ENCODE results near the gene COL4A2.

COL4A2 gene

GRCh38 chr13:110371550-110372465 is 64.7 kb downstream of the COL4A2 start:
- no peak overlapping the region for H3K4me2 ChIP-seq (ENCODE audit: low read length)
- no peak overlapping the region for H3K9ac ChIP-seq (ENCODE audit: low read length)
- no peak overlapping the region for H3K27ac ChIP-seq (ENCODE audit: low read depth, low read length, poor library complexity, severe bottlenecking)
- H3F3A ChIP-seq (ENCODE audit: insufficient read depth, low read length) = no peaks in the 10 kb centered on the region
- no peaks in the 10 kb centered on the region for H4K20me1 ChIP-seq (ENCODE audit: insufficient read depth, low read length)
- no peak for TF ChIP-seq EZH2 (IDR thresholded peaks at IDR 0.05; ENCODE audit: borderline replicate concordance, low read length)
- no peak for TF ChIP-seq CTCF (IDR thresholded peaks at IDR 0.05; ENCODE audit: low read length)
- no peaks in the 10 kb centered on the region for H3K79me2 ChIP-seq (ENCODE audit: insufficient read depth, low read length)
- H3K9me3 ChIP-seq (ENCODE audit: low read length) = no peaks in the 10 kb centered on the region
- H2AFZ ChIP-seq (ENCODE audit: low read length) = no peak overlapping the region
- peaks cover 13% of the 10 kb centered on the region for H3K27me3 ChIP-seq (ENCODE audit: insufficient read depth, low read length)
- H3K9me2 ChIP-seq (ENCODE audit: low read depth, low read length) = no peaks in the 10 kb centered on the region
- no peak overlapping the region for H3K4me3 ChIP-seq (ENCODE audit: low read depth, low read length, poor library complexity, severe bottlenecking)
- H3K36me3 ChIP-seq (ENCODE audit: insufficient read depth, low read length) = no peaks in the 10 kb centered on the region
- no peaks in the 10 kb centered on the region for H3K4me1 ChIP-seq (ENCODE audit: insufficient read depth, low read length, severe bottlenecking)

GRCh38 chr13:110372676-110373075 is 65.6 kb downstream of the COL4A2 start:
- H3K9ac ChIP-seq (ENCODE audit: low read length) = no peak overlapping the region
- no peaks in the 10 kb centered on the region for H3K9me3 ChIP-seq (ENCODE audit: low read length)
- no peaks in the 10 kb centered on the region for H3K4me1 ChIP-seq (ENCODE audit: insufficient read depth, low read length, severe bottlenecking)
- TF ChIP-seq EZH2 (IDR thresholded peaks at IDR 0.05; ENCODE audit: borderline replicate concordance, low read length) (no peak), CTCF (IDR thresholded peaks at IDR 0.05; ENCODE audit: low read length) (no peak)
- no peaks in the 10 kb centered on the region for H3K36me3 ChIP-seq (ENCODE audit: insufficient read depth, low read length)
- H3K4me2 ChIP-seq (ENCODE audit: low read length) = no peak overlapping the region
- H3K9me2 ChIP-seq (ENCODE audit: low read depth, low read length) = no peaks in the 10 kb centered on the region
- no peaks in the 10 kb centered on the region for H4K20me1 ChIP-seq (ENCODE audit: insufficient read depth, low read length)
- no peaks in the 10 kb centered on the region for H3K79me2 ChIP-seq (ENCODE audit: insufficient read depth, low read length)
- no peak overlapping the region for H3K27ac ChIP-seq (ENCODE audit: low read depth, low read length, poor library complexity, severe bottlenecking)
- no peak overlapping the region for H3K4me3 ChIP-seq (ENCODE audit: low read depth, low read length, poor library complexity, severe bottlenecking)
- H3K27me3 ChIP-seq (ENCODE audit: insufficient read depth, low read length) = peaks cover 17% of the 10 kb centered on the region
- H3F3A ChIP-seq (ENCODE audit: insufficient read depth, low read length) = no peaks in the 10 kb centered on the region
- no peak overlapping the region for H2AFZ ChIP-seq (ENCODE audit: low read length)

GRCh38 chr13:110373617-110374016 is 66.5 kb downstream of the COL4A2 start:
- H3K4me3 ChIP-seq (ENCODE audit: low read depth, low read length, poor library complexity, severe bottlenecking) = no peak overlapping the region
- H3F3A ChIP-seq (ENCODE audit: insufficient read depth, low read length) = no peaks in the 10 kb centered on the region
- H3K79me2 ChIP-seq (ENCODE audit: insufficient read depth, low read length) = no peaks in the 10 kb centered on the region
- no peak overlapping the region for H3K9ac ChIP-seq (ENCODE audit: low read length)
- H3K4me1 ChIP-seq (ENCODE audit: insufficient read depth, low read length, severe bottlenecking) = no peaks in the 10 kb centered on the region
- no peak for TF ChIP-seq CTCF (IDR thresholded peaks at IDR 0.05; ENCODE audit: low read length)
- TF ChIP-seq EZH2 (IDR thresholded peaks at IDR 0.05; ENCODE audit: borderline replicate concordance, low read length) = no peak
- no peaks in the 10 kb centered on the region for H3K9me2 ChIP-seq (ENCODE audit: low read depth, low read length)
- peaks cover 17% of the 10 kb centered on the region for H3K27me3 ChIP-seq (ENCODE audit: insufficient read depth, low read length)
- no peaks in the 10 kb centered on the region for H4K20me1 ChIP-seq (ENCODE audit: insufficient read depth, low read length)
- H3K36me3 ChIP-seq (ENCODE audit: insufficient read depth, low read length) = no peaks in the 10 kb centered on the region
- H3K9me3 ChIP-seq (ENCODE audit: low read length) = no peaks in the 10 kb centered on the region
- H2AFZ ChIP-seq (ENCODE audit: low read length) = no peak overlapping the region
- H3K27ac ChIP-seq (ENCODE audit: low read depth, low read length, poor library complexity, severe bottlenecking) = no peak overlapping the region
- H3K4me2 ChIP-seq (ENCODE audit: low read length) = no peak overlapping the region
